ENCODE results near the gene KRR1. TPM values are rescaled to one million over a fixed set of nuclear protein-coding genes. Genes with fewer than 3 reads are reported as not detected.
A peak's percentile ranks its signal among the peaks of the same experiment; 100 is the strongest.
"Not testable (repeated sequence)": the region's sequence is repeated elsewhere in the genome, so short reads cannot be mapped to it uniquely, and the experiment has no call there.

Gene KRR1
- polyA plus RNA-seq, 1 experiment: 64.4 TPM

DNA sequence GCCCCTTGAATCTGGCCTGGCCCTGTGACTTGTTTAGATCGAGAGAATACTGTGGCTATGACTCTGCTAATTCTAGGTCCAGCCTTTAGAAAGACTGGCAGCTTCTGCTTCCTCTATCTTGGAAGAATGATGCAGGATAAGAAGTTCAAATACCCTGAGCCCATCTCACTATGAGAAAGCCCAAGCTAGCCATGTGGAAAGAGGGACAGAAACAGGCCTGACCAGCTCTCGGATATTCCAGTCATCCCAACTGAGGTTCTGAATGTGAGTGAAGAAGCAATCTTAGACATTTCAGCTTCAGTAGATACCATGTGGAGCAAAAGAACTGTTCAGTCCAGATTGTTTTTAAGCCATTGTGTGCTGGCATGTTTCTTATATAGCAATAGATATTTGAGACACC lies 17.3 kb upstream of the KRR1 start:
- H3K9me3 ChIP-seq (ENCODE audit: control insufficient read depth, insufficient read depth, low read length): no peaks in the 10 kb centered on the region
- CTCF ChIA-PET: interaction anchor here (1.2 to 3.6 kb wide), 4 partner anchors 18 to 511 kb away, joined by 3 to 44 read pairs (median 5); no protein-coding TSS in a partner anchor
- TF ChIP-seq CTCF (IDR thresholded peaks at IDR 0.05; ENCODE audit: low read depth, low read length): no peak
- DNase-seq (ENCODE audit: low read depth, low spot score): no peak
- no peak overlapping the region for H3K4me3 ChIP-seq (ENCODE audit: low read depth, low read length)
- no peak overlapping the region for H3K27ac ChIP-seq (ENCODE audit: low read depth, low read length)
- no peaks in the 10 kb centered on the region for H3K27me3 ChIP-seq (ENCODE audit: control insufficient read depth, insufficient read depth, low read length)
- POLR2A ChIA-PET: no interaction called here

DNA sequence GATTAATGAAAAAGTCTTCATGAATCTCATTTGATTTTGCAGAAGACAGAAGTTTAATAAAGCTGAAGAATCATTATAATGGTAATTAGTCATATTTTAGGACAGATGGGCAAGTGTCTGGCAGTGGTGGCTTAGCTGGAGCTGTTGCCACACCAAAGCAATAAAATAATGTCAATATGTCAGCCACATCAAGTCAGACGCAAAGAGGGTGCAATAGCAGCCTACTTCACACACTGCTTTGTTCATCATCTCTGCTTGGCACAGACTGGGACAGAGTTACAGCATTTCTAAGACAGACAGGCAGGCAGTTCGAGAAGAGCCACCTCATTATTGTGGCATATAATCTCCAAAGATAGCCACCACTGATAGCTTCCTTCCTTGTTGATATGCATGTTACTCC lies 16.9 kb upstream of the KRR1 start:
- no peaks in the 10 kb centered on the region for H3K27me3 ChIP-seq (ENCODE audit: control insufficient read depth, insufficient read depth, low read length)
- no peaks in the 10 kb centered on the region for H3K9me3 ChIP-seq (ENCODE audit: control insufficient read depth, insufficient read depth, low read length)
- no peak for TF ChIP-seq CTCF (IDR thresholded peaks at IDR 0.05; ENCODE audit: low read depth, low read length)
- ChIA-PET CTCF (interaction anchor here (1.2 to 4.0 kb wide), 11 partner anchors 14 to 819 kb away, joined by 3 to 44 read pairs (median 6); partner anchors contain the start of gene BBS10), POLR2A (no interaction called here)
- no peak overlapping the region for H3K4me3 ChIP-seq (ENCODE audit: low read depth, low read length)
- H3K27ac ChIP-seq (ENCODE audit: low read depth, low read length): no peak overlapping the region
- no peak for DNase-seq (ENCODE audit: low read depth, low spot score)

DNA sequence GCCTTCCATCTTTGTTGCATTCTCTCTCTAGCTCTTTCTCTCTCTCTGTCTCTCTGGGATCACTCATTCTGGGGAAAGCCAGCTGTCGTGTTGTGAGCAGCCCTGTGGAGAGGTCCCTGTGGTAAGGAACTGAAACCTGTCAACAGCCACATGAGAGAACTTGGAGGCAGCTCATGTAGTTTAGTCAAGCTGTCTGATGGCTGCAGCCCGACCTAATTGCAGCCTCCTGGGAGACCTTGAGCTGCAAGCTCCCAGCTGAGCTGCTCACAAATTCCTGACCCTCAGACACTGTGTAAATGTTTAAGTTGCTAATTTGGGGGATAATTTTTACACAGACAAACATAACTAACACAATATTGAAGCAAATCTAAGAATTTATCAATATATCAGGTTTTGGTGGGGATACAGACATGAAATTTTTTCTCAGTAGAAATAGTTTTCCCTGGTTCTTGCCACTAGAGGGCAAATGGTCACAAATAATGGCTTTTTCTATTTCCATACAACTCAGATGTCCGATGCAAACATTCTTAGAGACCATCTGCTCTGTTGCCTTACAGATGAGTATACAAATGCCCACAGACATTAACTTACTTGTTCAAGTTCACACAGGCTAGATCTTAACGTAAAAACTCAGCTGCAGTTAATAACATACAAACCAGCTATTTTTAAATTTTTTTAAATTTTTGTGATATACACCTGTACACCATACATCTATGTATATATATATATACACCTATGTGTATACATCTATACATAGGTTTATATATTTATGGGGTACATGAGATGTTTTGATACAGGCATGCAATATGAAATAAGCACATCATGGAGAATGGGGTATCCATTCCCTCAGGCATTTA lies 15.5 kb upstream of the KRR1 start:
- DNase-seq (ENCODE audit: low read depth, low spot score): peak; percentile 71
- Histone ChIP-seq H3K9me3 (ENCODE audit: control insufficient read depth, insufficient read depth, low read length) (no peaks in the 10 kb centered on the region), H3K4me3 (ENCODE audit: low read depth, low read length) (no peak overlapping the region), H3K27me3 (ENCODE audit: control insufficient read depth, insufficient read depth, low read length) (no peaks in the 10 kb centered on the region), H3K27ac (ENCODE audit: low read depth, low read length) (no peak overlapping the region)
- TF ChIP-seq CTCF (IDR thresholded peaks at IDR 0.05; ENCODE audit: low read depth, low read length): peak; percentile 69
- ChIA-PET POLR2A (interaction anchor here (3.0 kb wide), 1 partner anchor 504 kb away, joined by 13 read pairs; the partner anchor contains the start of gene PHLDA1), CTCF (interaction anchor here (0.6 to 4.0 kb wide), 55 partner anchors 8 to 1484 kb away, joined by 3 to 44 read pairs (median 4); partner anchors contain the start of genes BBS10 and PHLDA1)

DNA sequence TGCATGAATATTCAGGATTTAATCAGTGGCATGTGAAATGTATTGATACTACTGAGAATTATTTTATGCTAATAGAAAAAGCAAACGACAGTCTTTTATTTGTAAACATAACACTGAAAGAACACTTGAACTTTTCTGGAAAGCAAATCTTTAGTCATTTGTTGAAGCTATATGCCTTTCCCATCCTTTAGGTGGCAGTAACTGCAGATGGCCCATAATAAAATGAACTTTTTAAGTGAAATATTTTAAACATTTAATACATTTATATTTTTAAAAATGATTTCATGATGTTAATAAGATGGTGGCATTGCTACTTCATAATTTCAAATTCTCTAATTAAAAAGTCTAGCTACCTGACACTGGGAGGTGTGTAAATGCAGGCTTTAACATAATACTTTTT lies 13.9 kb upstream of the KRR1 start:
- ChIA-PET CTCF (interaction anchor here (0.5 to 4.0 kb wide), 15 partner anchors 10 to 944 kb away, joined by 3 to 17 read pairs (median 3); no protein-coding TSS in a partner anchor), POLR2A (interaction anchor here (0.5 to 3.0 kb wide), 2 partner anchors 503 to 506 kb away, joined by 7 to 13 read pairs; partner anchors contain the start of gene PHLDA1)
- no peak overlapping the region for H3K27ac ChIP-seq (ENCODE audit: low read depth, low read length)

GRCh38 chr12:75522124-75522523 lies 10.7 kb upstream of the KRR1 start:
- DNase-seq (ENCODE audit: low read depth, low spot score); H3K27me3 ChIP-seq (ENCODE audit: control insufficient read depth, insufficient read depth, low read length); POLR2A ChIA-PET; H3K4me3 ChIP-seq (ENCODE audit: low read depth, low read length); CTCF ChIA-PET; H3K9me3 ChIP-seq (ENCODE audit: control insufficient read depth, insufficient read depth, low read length); H3K27ac ChIP-seq (ENCODE audit: low read depth, low read length): not testable (repeated sequence)

More for the DNA sequence above, 13.9 kb upstream of the KRR1 start:
- no peaks in the 10 kb centered on the region for H3K9me3 ChIP-seq (ENCODE audit: control insufficient read depth, insufficient read depth, low read length)
- no peak overlapping the region for H3K4me3 ChIP-seq (ENCODE audit: low read depth, low read length)
- H3K27me3 ChIP-seq (ENCODE audit: control insufficient read depth, insufficient read depth, low read length): no peaks in the 10 kb centered on the region
- peak; percentile 61 for TF ChIP-seq CTCF (IDR thresholded peaks at IDR 0.05; ENCODE audit: low read depth, low read length)
- DNase-seq (ENCODE audit: low read depth, low spot score): no peak

DNA sequence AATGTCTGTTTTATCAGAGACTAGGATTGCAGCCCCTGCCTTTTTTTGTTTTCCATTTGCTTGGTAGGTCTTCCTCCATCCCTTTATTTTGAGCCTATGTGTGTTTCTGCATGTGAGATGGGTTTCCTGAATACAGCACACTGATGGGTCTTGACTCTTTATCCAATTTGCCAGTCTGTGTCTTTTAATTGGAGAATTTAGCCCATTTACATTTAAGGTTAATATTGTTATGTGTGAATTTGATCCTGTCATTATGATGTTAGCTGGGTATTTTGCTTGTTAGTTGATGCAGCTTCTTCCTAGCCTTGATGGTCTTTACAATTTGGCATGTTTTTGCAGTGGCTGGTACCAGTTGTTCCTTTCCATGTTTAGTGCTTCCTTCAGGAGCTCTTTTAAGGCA lies 9.8 kb upstream of the KRR1 start:
- H3K4me3 ChIP-seq (ENCODE audit: low read depth, low read length); H3K9me3 ChIP-seq (ENCODE audit: control insufficient read depth, insufficient read depth, low read length); H3K27me3 ChIP-seq (ENCODE audit: control insufficient read depth, insufficient read depth, low read length); POLR2A ChIA-PET; CTCF ChIA-PET; H3K27ac ChIP-seq (ENCODE audit: low read depth, low read length); DNase-seq (ENCODE audit: low read depth, low spot score): not testable (repeated sequence)
